WI38 (cell line): Measurements from ENCODE around the gene CADM2.

Source experiments
- H3K4me3 ChIP-seq: 2 replicates; pipeline ENCODE4 v1.5.1; 2011; ENCODE audit warnings: low read depth, mild to moderate bottlenecking, control low read depth, low read length
- TF ChIP-seq, protein P1 (sequence below): IDR thresholded peaks from 2 replicates; pipeline ENCODE4 v1.5.1; 2012; ENCODE audit warnings: low read depth, mild to moderate bottlenecking, control low read depth, low read length

CADM2 gene

DNA sequence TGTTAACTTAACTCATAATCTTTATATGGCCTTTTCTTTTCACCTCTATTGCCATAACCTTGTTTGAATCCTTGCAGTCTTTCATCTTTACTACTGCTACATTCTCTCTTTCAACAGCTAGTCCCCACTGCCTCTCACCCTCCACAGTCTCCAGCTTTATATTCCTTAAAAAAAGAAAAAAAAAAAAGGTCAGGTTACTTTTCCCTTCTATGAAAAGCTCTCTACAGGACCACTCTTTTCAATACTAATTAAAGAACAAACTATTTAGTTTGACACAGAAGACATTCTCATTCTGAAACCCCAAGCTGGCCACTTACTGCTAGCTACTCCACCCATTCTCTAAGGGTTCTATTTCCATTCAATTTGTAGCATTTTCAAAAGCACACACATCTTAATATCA, 25.6 kb downstream of the CADM2 start:
- TF ChIP-seq, protein P1, sequence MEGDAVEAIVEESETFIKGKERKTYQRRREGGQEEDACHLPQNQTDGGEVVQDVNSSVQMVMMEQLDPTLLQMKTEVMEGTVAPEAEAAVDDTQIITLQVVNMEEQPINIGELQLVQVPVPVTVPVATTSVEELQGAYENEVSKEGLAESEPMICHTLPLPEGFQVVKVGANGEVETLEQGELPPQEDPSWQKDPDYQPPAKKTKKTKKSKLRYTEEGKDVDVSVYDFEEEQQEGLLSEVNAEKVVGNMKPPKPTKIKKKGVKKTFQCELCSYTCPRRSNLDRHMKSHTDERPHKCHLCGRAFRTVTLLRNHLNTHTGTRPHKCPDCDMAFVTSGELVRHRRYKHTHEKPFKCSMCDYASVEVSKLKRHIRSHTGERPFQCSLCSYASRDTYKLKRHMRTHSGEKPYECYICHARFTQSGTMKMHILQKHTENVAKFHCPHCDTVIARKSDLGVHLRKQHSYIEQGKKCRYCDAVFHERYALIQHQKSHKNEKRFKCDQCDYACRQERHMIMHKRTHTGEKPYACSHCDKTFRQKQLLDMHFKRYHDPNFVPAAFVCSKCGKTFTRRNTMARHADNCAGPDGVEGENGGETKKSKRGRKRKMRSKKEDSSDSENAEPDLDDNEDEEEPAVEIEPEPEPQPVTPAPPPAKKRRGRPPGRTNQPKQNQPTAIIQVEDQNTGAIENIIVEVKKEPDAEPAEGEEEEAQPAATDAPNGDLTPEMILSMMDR, result no peak
- H3K4me3 ChIP-seq, result no peak overlapping the region

DNA sequence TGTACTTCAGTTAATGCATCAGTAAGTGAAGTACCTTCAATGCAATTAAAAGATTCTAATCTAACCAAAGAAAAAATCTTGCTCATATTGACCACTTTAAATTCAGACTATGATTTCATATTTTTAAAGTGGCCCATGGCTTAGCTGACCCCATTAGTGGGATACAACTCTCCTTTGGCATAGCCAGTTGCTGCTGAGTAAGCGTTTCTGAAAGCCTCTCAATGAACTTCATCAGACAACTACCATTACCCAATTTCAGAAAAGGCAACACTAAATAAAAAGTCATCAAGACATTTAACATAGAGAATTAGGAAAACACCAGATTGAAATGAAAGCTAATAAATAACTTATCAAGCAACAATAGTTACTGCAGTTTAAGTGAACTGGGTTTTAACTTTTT, 27.0 kb downstream of the CADM2 start:
- H3K4me3 ChIP-seq, result no peak overlapping the region
- TF ChIP-seq, protein P1, result no peak

DNA sequence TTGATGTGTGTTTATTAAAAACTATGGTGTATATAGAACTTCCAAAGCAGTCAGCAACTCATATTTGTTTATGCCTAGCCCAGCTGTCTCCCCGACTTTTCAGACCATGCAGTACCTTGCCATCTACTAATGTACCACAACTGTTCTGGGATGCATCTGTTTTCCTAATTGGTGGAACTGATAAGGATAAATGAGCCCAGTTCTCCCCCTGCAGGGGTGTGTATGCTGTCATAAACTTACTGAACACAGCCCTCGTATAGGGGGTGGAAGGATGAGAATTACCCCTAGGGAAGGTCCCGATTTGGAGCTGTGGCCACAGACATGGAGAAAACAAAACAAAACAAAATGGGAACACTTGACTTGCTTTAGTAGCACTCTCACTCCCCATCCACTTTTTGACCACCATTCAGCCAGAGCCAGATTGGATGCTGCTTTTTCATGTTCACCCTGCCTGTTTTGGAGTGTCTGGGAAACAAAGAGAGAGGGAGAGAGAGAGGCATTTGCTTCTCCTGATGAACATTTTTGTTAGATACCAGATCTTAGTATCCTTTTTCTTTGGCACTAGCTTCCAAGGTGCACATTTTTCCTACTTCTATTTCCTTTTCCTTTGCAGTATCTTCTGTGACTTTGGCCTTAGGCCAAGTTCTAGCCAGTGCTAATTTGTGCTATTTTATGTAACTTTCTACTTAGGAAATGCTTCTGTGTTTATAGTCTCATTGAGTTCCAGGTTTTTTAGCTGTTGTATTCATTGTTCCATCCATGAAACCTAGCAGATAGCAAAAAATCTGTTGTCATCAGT, 29.1 kb downstream of the CADM2 start:
- H3K4me3 ChIP-seq, result no peak overlapping the region
- TF ChIP-seq, protein P1, result no peak

DNA sequence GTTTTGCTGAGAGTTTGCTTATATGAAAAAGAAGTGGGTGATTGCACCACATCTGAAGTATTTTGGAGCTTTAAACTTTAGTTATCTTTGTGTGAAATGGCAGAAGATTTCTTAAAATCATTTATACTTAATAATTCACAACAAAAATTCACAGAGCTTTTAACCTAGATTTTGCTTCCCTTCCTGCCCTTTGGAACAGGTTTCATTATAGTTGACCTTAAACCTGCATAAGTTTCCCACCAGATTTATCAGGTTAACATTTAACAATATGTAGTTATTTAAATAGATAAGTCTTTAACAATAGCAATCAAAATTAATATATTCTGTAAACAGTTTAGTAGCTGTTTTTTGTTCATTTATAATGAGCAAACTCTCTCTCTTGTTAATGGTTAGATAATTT, 30.3 kb downstream of the CADM2 start:
- TF ChIP-seq, protein P1, result no peak
- no peak overlapping the region for H3K4me3 ChIP-seq

DNA sequence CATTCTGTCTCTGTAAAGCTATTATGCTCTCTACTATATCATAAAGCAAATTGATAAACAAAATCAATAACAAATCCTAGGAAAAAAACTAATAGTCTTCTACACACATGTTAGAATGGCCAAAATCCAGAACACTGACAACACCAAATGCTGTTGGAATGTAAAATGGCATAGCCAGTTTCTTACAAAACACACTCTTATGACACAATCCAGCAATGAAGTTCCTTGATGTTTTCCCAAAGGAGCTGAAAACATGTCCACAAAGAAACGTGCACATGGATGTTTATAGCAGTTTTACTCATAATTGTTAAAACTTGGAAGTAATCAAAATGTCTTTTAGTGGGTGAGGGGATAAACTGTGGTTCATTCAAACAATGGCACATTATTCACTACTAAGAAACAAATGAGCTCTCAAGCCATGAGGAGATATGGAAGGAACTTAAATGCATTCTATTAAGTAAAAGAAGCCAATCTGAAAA, 32.7 kb downstream of the CADM2 start:
- TF ChIP-seq, protein P1, result no peak

DNA sequence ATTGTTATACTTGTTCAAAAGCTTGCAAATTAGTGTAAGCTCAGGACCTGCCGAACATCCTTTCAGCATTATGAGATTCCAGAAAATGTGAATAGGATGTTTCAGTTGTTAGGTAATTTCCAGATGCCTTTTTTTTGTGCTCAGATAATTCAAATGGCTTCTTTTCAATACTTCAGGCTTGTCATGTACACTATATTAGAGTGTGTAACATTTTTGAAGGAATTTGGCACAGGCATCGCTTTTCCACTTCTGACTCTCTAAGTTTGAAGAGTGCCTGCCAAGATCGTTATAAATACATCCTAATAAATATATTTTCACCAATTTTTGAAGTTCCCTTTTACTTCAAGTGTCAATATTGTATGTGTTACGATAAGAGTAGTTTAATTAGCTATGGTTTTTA, 35.2 kb downstream of the CADM2 start:
- TF ChIP-seq, protein P1, result no peak
- no peak overlapping the region for H3K4me3 ChIP-seq

More for the DNA sequence above, 32.7 kb downstream of the CADM2 start:
- no peak overlapping the region for H3K4me3 ChIP-seq

DNA sequence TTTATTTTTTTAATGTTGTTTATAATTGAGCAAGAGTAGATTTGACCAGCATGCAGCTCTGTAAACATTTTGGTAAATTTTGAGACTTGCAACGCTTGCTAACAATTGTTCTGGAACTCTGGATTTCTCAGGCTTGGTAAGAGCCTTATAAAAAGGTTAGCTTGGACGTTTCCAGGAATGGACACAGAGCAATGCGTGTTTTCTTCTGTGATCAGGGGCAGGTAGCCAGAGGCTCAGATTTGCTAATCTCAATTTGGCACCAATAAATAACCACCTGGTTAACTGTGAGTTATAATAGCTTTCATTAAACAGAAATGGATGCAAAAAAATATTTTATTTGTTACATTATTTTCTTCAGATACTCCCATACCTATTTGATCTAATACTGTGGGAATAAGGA, 39.8 kb downstream of the CADM2 start:
- H3K4me3 ChIP-seq, result no peak overlapping the region
- TF ChIP-seq, protein P1, result no peak
